CD14-positive monocyte (primary cell): Measurements from ENCODE around the gene BSN. TPM values are rescaled to one million over a fixed set of nuclear protein-coding genes. Genes with fewer than 3 reads are reported as not detected.

Experiments used
- DNase-seq, 3 donors: peaks; one replicate each; pipeline ENCODE4 v3.0.0-alpha.2; 2011 to 2022
- H2AFZ ChIP-seq: 2 replicates; pipeline ENCODE4 v1.6.0; 2012; ENCODE audit warnings: mild to moderate bottlenecking, low read depth, low read length, inconsistent platforms; ENCODE audit not compliant: insufficient read depth, poor library complexity, severe bottlenecking
- H3K27ac ChIP-seq, 2 donors: 1 replicate in 1 of 2; 2 replicates in 1 of 2; pipeline ENCODE4 v1.5.1; 2012 to 2013; ENCODE audit warnings: low read length in 2 of 2, control low read depth in 1 of 2, inconsistent platforms in 1 of 2, low read depth in 1 of 2, mild to moderate bottlenecking in 1 of 2
- H3K27me3 ChIP-seq, 2 donors: one replicate each; pipeline versions ENCODE4 v1.6.0 to v1.6.1; 2011 to 2013; ENCODE audit warnings: low read length in 2 of 2; ENCODE audit not compliant: control insufficient read depth in 2 of 2, insufficient read depth in 2 of 2
- H3K36me3 ChIP-seq, 2 donors: replicated peaks in 1 of 2; 1 replicate in 1 of 2; 2 replicates in 1 of 2; pipeline versions ENCODE4 v1.5.1 to v1.6.1; 2012 to 2013; ENCODE audit warnings: low read length in 2 of 2, control low read depth in 1 of 2, inconsistent platforms in 1 of 2, mild to moderate bottlenecking in 1 of 2; ENCODE audit not compliant: insufficient read depth in 2 of 2, control insufficient read depth in 1 of 2
- H3K4me1 ChIP-seq, 2 donors: 1 replicate in 1 of 2; 2 replicates in 1 of 2; pipeline versions ENCODE4 v1.5.1 to v1.6.1; 2012 to 2013; ENCODE audit warnings: low read length in 2 of 2, control low read depth in 1 of 2, inconsistent platforms in 1 of 2, mild to moderate bottlenecking in 1 of 2, moderate library complexity in 1 of 2; ENCODE audit not compliant: insufficient read depth in 2 of 2, control insufficient read depth in 1 of 2
- H3K4me2 ChIP-seq: replicated peaks from 2 replicates; pipeline ENCODE3; 2012; ENCODE audit warnings: low read length, moderate library complexity, mild to moderate bottlenecking; ENCODE audit not compliant: poor library complexity, severe bottlenecking; ENCODE audit errors: extremely low read depth
- H3K4me3 ChIP-seq, 3 experiments: fragments of 200-600 bp in 1 of 3; sonication (generic) in 1 of 3; replicated peaks in 1 of 3; 1 replicate in 2 of 3; 2 replicates in 1 of 3; pipeline ENCODE4 v1.5.1; 2011 to 2013; ENCODE audit warnings: low read length in 3 of 3, mild to moderate bottlenecking in 3 of 3, control low read depth in 2 of 3, low read depth in 2 of 3, inconsistent platforms in 1 of 3, moderate library complexity in 1 of 3
- H3K79me2 ChIP-seq: 2 replicates; pipeline ENCODE4 v1.6.0; 2012; ENCODE audit warnings: mild to moderate bottlenecking, control low read depth, inconsistent platforms, low read length, moderate library complexity; ENCODE audit not compliant: insufficient read depth
- H3K9ac ChIP-seq: 2 replicates; pipeline ENCODE4 v1.6.0; 2017; ENCODE audit warnings: low read length, mild to moderate bottlenecking; ENCODE audit not compliant: insufficient read depth, poor library complexity, severe bottlenecking
- H3K9me3 ChIP-seq, 2 donors: replicated peaks in 1 of 2; 1 replicate in 1 of 2; 2 replicates in 1 of 2; pipeline versions ENCODE4 v1.5.1 to v1.6.1; 2012 to 2013; ENCODE audit warnings: low read length in 2 of 2, control low read depth in 1 of 2; ENCODE audit not compliant: control insufficient read depth in 1 of 2, insufficient read depth in 1 of 2
- H4K20me1 ChIP-seq: 2 replicates; pipeline ENCODE4 v1.6.0; 2012; ENCODE audit warnings: mild to moderate bottlenecking, low read length, control low read depth, moderate library complexity; ENCODE audit not compliant: insufficient read depth
- H3K27ac Mint-ChIP-seq, 7 donors: one replicate each; pipeline ENCODE4 v1.8.0; 2020; ENCODE audit warnings: mild to moderate bottlenecking in 7 of 7, mixed read lengths in 7 of 7, moderate library complexity in 6 of 7, inconsistent platforms in 2 of 7
- H3K27me3 Mint-ChIP-seq, 3 donors: one replicate each; pipeline ENCODE4 v1.8.0; 2021 to 2022; ENCODE audit warnings: low read depth in 3 of 3, mild to moderate bottlenecking in 3 of 3, mixed read lengths in 3 of 3, moderate library complexity in 3 of 3, inconsistent platforms in 1 of 3
- H3K36me3 Mint-ChIP-seq, 2 donors: one replicate each; pipeline ENCODE4 v1.8.0; 2020; ENCODE audit warnings: mixed read lengths in 2 of 2, inconsistent platforms in 1 of 2, mild to moderate bottlenecking in 1 of 2
- H3K4me1 Mint-ChIP-seq: one replicate; pipeline ENCODE4 v1.8.0; 2020; ENCODE audit warnings: mild to moderate bottlenecking, mixed read lengths
- H3K4me3 Mint-ChIP-seq, 2 donors: one replicate each; pipeline ENCODE4 v1.8.0; 2020; ENCODE audit warnings: mild to moderate bottlenecking in 2 of 2, mixed read lengths in 2 of 2, moderate library complexity in 1 of 2
- H3K9me3 Mint-ChIP-seq, 7 donors: one replicate each; pipeline ENCODE4 v1.8.0; 2020 to 2022; ENCODE audit warnings: mixed read lengths in 7 of 7, mild to moderate bottlenecking in 6 of 7, moderate library complexity in 6 of 7, inconsistent platforms in 2 of 7
- CTCF ChIP-seq: fragments of 200-600 bp; IDR thresholded peaks from one replicate; pipeline ENCODE4 v1.8.0; 2022; ENCODE audit warnings: antibody characterized with exemption, mild to moderate bottlenecking
- WGBS: methylation state at CpG from one replicate; pipeline ENCODE4 v1.1.5; 2013; ENCODE audit warnings: missing lambda C conversion rate; ENCODE audit not compliant: insufficient coverage; 5-methylcytosine and 5-hydroxymethylcytosine counted together
- intact Hi-C, 2 donors: fragments of 100-400 bp; cut with micrococcal nuclease; formaldehyde crosslinking; loops; one replicate each; pipeline versions ENCODE4 v1.15.0 to v1.15.1; 2023
- polyA plus RNA-seq, 3 donors: library from polyadenylated mRNA; depleted of rRNA in 1 of 3; unstranded in 2 of 3; stranded (reverse) in 1 of 3; fragments of 300-500 nt in 2 of 3; fragments of >200 nt in 1 of 3; fragmentation: Illumina TruSeq in 2 of 3; gene quantifications; 1 replicate in 2 of 3; 2 replicates in 1 of 3; pipeline ENCODE4 v1.2.3, GENCODE V29; 2012 to 2021

Gene BSN
- polyA plus RNA-seq, 3 donors: not detected

DNA sequence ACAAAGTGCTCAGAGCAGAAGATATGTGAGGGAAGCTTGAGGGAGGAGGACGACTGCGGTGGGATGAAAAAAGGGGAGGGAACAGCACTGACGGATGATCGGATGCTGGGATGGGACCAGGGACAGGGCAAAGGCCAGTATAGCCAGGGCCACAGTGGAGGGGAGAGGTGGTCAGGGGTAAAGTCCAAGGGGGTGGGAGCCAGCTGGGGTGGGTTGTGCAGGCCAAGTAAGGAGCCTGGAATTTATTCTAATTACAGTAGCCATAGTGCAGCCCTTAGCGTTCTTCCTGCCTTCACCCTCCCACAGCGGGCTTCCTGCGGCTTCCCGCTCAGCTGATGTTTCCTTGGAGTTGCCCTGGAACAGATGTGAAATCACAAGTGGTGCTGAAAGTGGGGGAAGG, 112.3 kb downstream of the BSN start:
- Histone ChIP-seq H2AFZ (no peak overlapping the region), H3K4me1 (peaks cover 0 to 8% of the 10 kb centered on the region in 2 donors), H4K20me1 (peaks cover 5% of the 10 kb centered on the region), H3K27ac (no peak overlapping the region), H3K36me3 (no peaks in the 10 kb centered on the region), H3K9ac (no peak overlapping the region), H3K4me3 (no peak overlapping the region), H3K79me2 (no peaks in the 10 kb centered on the region), H3K4me2 (no peak overlapping the region), H3K9me3 (no peaks in the 10 kb centered on the region), H3K27me3 (no peaks in the 10 kb centered on the region)
- peaks cover 0 to 2% (median 0%) of the 10 kb centered on the region in 7 donors for H3K9me3 Mint-ChIP-seq
- intact Hi-C loops: no loop called here
- no peak overlapping the region for H3K27ac Mint-ChIP-seq
- 96% methylated on average over 5 of the region's 8 CpGs for WGBS
- H3K4me3 Mint-ChIP-seq: no peak overlapping the region
- no peaks in the 10 kb centered on the region for H3K36me3 Mint-ChIP-seq
- H3K4me1 Mint-ChIP-seq: peaks cover 11% of the 10 kb centered on the region
- no peak for TF ChIP-seq CTCF
- DNase-seq: no peak
- H3K27me3 Mint-ChIP-seq: peaks cover 10 to 11% (median 11%) of the 10 kb centered on the region in 3 donors

DNA sequence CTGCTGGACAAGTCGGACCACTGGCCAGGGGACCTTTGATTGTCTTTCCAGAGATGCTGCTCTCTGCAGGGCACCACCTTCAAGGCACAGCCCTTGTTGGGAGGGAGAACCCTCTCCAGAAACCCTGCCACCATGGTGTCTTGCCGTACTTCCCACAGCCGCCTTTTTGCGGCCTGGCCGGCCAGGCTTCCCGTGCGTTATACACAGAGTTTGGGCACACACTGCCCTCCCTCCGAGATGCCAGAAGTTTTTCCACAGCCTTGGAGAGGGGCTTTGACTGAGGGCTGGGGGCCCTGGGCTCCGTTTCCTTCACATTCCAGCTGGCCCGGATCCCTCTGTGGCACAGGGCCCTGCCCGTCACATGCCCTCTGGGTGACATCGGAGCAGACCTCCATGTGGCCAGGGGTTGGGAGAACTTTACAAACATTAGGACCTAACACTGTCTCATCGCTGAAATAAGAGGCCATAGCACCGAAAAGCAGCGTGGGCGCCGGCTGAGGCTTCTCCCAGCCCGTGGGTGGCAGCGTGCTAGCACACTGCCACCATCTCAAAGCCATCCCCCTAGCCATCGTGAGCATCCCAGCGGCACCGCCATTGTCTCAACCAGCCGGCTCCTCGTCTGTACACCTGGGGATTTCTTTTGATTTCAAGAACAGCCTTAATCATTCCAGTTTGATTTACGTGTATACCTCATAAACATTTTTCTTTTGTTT, 113.6 kb downstream of the BSN start:
- Mint-ChIP-seq H3K27ac (no peak overlapping the region), H3K27me3 (peaks cover 10 to 13% (median 11%) of the 10 kb centered on the region in 3 donors), H3K9me3 (peaks cover 0 to 7% (median 0%) of the 10 kb centered on the region in 7 donors), H3K4me1 (peaks cover 16% of the 10 kb centered on the region), H3K36me3 (no peaks in the 10 kb centered on the region), H3K4me3 (no peak overlapping the region)
- Histone ChIP-seq H4K20me1 (peaks cover 6% of the 10 kb centered on the region), H3K27me3 (no peaks in the 10 kb centered on the region), H3K79me2 (no peaks in the 10 kb centered on the region), H3K27ac (no peak overlapping the region), H3K36me3 (no peaks in the 10 kb centered on the region), H3K4me1 (peaks cover 0 to 8% of the 10 kb centered on the region in 2 donors), H3K4me2 (no peak overlapping the region), H3K4me3 (no peak overlapping the region), H3K9ac (no peak overlapping the region), H3K9me3 (no peaks in the 10 kb centered on the region), H2AFZ (no peak overlapping the region)
- WGBS: 90% methylated on average over 23 of the region's 25 CpGs
- no peak for TF ChIP-seq CTCF
- DNase-seq: no peak
- intact Hi-C loops: no loop called here
